ENCODE measurements around the gene C8G. TPM values are rescaled to one million over a fixed set of nuclear protein-coding genes. Genes with fewer than 3 reads are reported as not detected.

C8G gene
- total RNA-seq, 1 donor from 2014 or later, result 1.5 TPM

DNA sequence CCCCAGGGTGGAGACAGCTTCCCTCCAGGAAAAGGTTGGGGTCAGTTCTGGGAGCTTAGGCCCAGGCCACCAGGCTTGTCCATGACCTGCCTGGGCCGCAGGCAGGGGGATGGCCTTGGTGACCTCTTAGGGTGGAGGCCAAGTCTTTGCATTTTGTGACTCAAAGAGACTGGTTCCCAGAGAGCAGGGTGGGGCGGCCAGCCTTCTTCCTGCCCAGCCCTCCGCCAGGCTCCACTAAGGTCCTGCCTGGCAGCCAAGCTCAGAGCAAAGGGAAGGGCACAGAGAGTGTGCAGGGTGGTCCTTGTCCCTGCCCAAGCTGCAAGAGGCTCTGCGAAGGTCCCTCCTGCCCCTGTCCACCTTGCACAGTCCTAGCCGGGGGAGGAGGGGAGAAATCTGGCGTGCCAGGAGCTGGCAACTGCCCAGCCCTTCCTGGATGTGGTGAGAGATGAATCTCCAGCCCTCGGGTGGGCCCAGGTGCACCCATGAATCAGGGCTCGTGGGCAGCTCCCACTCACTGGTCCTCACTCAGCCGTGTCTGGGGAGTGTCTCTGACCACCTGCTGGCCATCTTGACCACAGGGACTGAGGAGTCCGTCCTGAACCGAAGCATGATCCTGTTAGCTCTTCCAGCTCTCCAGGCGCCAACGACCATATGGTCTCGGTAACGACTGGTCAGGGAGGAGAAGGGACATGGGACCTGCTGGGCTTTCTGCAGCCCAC is 29.9 kb downstream of the C8G start:
- Mint-ChIP-seq H3K27me3 (ENCODE audit: insufficient read depth) (peaks cover 9% of the 10 kb centered on the region), H3K27ac (no peak overlapping the region), H3K4me1 (ENCODE audit: low read depth) (peaks cover 6% of the 10 kb centered on the region), H3K4me3 (no peak overlapping the region), H3K9me3 (no peaks in the 10 kb centered on the region), H3K36me3 (ENCODE audit: low read depth) (no peaks in the 10 kb centered on the region)
- intact Hi-C loops (cut with micrococcal nuclease), result no loop called here
- DNase-seq (ENCODE audit: low spot score), result no peak

DNA sequence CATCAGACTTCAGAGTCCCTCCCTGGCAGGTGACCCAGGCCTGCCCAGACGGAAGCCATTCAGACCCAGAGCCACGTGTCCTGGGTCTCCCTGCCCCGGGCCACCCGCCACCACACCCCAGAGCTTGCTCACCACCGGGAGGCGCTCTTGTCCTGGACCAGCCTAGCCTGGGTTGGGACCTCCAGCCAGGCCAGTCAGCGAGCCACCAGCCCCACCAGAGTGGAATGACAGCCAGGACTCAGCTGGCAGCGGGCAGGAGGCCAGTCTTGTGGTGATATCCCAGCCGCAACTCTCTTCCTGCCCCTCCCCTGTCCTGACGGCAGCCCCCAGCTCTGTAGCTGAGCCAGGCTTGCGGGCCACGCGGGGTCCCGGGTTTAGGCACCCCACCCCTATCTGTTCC is 30.6 kb downstream of the C8G start:
- intact Hi-C loops (cut with micrococcal nuclease), result no loop called here
- no peak overlapping the region for H3K4me3 Mint-ChIP-seq

DNA sequence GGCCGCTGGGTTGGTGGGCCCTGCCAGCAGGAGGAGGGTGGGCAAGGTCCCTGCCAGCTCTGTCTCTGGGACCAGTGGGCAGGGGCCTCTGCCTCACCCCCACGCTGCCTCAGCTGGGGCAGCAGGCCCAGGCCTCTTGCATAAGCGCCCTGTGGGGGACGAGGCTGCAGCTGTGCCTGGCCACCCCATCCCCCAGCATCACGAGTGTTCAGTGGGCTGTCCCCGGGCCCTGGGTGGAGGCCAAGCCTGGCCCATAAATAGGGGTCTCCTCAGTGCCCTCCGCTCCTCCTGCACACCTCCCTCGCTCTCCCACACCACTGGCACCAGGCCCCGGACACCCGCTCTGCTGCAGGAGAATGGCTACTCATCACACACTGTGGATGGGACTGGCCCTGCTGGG is 32.2 kb downstream of the C8G start, which contains the start of gene PTGDS:
Gene PTGDS, plus strand, starts transcription at position 282 of the 400 bp plus-strand sequence. Its CDS starts 75 bp downstream, at position 357.
- Mint-ChIP-seq H3K36me3 (ENCODE audit: low read depth) (no peaks in the 10 kb centered on the region), H3K9me3 (no peaks in the 10 kb centered on the region), H3K27ac (no peak within 1 kb of the TSS), H3K4me3 (no peak within 1 kb of the TSS), H3K4me1 (ENCODE audit: low read depth) (peaks cover 6% of the 10 kb centered on the region), H3K27me3 (ENCODE audit: insufficient read depth) (peaks cover 9% of the 10 kb centered on the region)
- intact Hi-C loops (cut with micrococcal nuclease), result no loop called here
- no peak for DNase-seq (ENCODE audit: low spot score)

More for the DNA sequence above, 30.6 kb downstream of the C8G start:
- Mint-ChIP-seq H3K27me3 (ENCODE audit: insufficient read depth) (peaks cover 9% of the 10 kb centered on the region), H3K4me1 (ENCODE audit: low read depth) (peaks cover 6% of the 10 kb centered on the region), H3K9me3 (no peaks in the 10 kb centered on the region), H3K36me3 (ENCODE audit: low read depth) (no peaks in the 10 kb centered on the region), H3K27ac (no peak overlapping the region)
- DNase-seq (ENCODE audit: low spot score), result no peak

DNA sequence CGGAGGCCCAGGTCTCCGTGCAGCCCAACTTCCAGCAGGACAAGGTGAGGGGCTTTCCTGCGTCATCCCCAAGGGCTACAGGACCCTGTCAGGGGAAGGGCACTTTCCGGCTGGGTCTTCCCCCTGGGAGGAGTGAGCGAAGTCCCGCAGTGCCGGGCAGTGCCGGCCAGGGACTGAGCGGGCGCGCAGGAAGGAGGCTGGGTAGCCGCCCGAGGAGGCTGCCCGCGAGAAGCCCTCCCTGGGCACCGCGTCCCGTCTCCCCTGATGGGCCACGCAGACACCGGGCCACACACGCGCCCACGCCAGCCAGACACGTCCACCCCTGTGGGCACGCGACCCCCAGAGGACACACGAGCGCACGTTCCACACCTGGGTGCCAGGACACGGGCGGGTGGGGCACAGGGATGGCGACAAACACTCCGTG is 32.6 kb downstream of the C8G start:
- no peak overlapping the region for H3K27ac Mint-ChIP-seq
- no peak overlapping the region for H3K4me3 Mint-ChIP-seq
- H3K27me3 Mint-ChIP-seq (ENCODE audit: insufficient read depth), result peaks cover 9% of the 10 kb centered on the region
- H3K9me3 Mint-ChIP-seq, result no peaks in the 10 kb centered on the region
- intact Hi-C loops (cut with micrococcal nuclease), result loop anchor here (1.0 to 2.0 kb wide), 5 partner anchors 15 to 173 kb away; partner anchors contain the start of genes FBXW5 and PAXX
- peaks cover 6% of the 10 kb centered on the region for H3K4me1 Mint-ChIP-seq (ENCODE audit: low read depth)
- no peak for DNase-seq (ENCODE audit: low spot score)
- H3K36me3 Mint-ChIP-seq (ENCODE audit: low read depth), result no peaks in the 10 kb centered on the region

DNA sequence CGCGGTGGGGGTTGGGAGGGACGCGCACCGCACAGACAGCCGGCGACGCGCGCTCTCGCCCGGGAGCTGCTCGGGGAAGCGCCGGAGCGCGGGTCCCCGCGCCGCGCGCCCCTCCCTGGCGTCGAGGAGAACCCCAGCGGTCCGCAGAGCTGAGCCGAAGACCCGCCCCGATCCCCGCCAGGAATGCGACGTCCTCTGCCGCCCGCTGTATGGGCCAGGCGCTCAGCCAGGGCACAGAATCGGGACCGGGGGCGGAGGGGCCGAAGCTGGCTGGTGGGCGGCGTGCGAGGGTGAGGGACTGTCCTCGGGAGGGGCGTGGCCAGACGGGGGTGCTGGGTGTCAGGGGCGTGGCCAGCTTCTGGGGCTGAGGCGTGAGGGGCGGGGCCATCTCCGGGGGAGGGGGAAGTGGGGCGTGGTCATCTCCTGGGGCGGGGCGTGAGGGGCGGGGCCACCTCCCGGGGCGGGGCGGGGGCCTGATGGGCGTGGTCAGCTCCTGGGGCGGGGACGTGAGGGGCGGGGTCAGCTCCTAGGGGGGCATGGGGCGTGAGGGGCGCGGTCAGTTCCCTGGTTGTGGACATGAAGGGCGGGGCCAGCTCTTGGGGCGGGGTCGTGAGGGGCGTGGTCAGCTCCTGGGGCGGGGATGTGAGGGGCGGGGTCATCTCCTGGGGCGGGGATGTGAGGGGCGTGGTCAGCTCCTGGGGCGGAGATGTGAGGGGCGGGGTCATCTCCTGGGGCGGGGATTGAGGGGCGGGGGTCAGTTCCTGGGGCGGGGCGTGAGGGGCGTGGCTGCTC is 33.2 kb downstream of the C8G start:
- no peak overlapping the region for H3K27ac Mint-ChIP-seq

DNA sequence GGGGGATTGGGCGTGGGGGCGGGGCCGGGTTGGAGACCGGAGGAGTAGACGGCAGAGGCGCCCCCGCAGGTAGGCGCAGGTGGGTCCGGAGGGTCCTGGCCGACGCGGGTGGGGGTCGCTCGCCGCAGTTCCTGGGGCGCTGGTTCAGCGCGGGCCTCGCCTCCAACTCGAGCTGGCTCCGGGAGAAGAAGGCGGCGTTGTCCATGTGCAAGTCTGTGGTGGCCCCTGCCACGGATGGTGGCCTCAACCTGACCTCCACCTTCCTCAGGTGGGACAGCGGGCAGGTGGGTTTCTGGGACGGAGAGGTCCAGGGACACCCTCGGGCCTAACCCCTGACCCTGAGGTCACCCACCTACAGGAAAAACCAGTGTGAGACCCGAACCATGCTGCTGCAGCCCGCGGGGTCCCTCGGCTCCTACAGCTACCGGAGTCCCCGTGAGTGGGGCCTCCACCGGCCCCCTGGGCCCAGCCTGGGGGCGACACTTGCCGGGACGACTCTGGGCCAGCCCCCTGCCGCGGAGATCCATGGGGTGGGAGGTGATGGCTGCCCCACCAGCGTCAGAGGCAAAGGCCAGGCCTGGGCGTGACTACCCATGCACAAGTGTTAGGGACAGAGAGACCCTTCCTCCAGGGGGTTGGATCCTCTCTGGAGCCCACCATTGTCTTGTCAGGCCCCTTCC is 34.0 kb downstream of the C8G start:
- no peak overlapping the region for H3K27ac Mint-ChIP-seq
- no peak overlapping the region for H3K4me3 Mint-ChIP-seq
- no peaks in the 10 kb centered on the region for H3K36me3 Mint-ChIP-seq (ENCODE audit: low read depth)
- intact Hi-C loops (cut with micrococcal nuclease), result loop anchor here (1.0 to 2.0 kb wide), 5 partner anchors 13 to 172 kb away; partner anchors contain the start of genes FBXW5 and PAXX
- no peaks in the 10 kb centered on the region for H3K9me3 Mint-ChIP-seq
- peaks cover 6% of the 10 kb centered on the region for H3K4me1 Mint-ChIP-seq (ENCODE audit: low read depth)
- DNase-seq (ENCODE audit: low spot score), result no peak
- peaks cover 14% of the 10 kb centered on the region for H3K27me3 Mint-ChIP-seq (ENCODE audit: insufficient read depth)

More for the DNA sequence above, 33.2 kb downstream of the C8G start:
- Mint-ChIP-seq H3K4me1 (ENCODE audit: low read depth) (peaks cover 6% of the 10 kb centered on the region), H3K4me3 (no peak overlapping the region), H3K27me3 (ENCODE audit: insufficient read depth) (peaks cover 9% of the 10 kb centered on the region), H3K36me3 (ENCODE audit: low read depth) (no peaks in the 10 kb centered on the region), H3K9me3 (no peaks in the 10 kb centered on the region)
- DNase-seq (ENCODE audit: low spot score), result peak; percentile 69
- intact Hi-C loops (cut with micrococcal nuclease), result loop anchor here (1.0 to 2.0 kb wide), 5 partner anchors 14 to 173 kb away; partner anchors contain the start of genes FBXW5 and PAXX

DNA sequence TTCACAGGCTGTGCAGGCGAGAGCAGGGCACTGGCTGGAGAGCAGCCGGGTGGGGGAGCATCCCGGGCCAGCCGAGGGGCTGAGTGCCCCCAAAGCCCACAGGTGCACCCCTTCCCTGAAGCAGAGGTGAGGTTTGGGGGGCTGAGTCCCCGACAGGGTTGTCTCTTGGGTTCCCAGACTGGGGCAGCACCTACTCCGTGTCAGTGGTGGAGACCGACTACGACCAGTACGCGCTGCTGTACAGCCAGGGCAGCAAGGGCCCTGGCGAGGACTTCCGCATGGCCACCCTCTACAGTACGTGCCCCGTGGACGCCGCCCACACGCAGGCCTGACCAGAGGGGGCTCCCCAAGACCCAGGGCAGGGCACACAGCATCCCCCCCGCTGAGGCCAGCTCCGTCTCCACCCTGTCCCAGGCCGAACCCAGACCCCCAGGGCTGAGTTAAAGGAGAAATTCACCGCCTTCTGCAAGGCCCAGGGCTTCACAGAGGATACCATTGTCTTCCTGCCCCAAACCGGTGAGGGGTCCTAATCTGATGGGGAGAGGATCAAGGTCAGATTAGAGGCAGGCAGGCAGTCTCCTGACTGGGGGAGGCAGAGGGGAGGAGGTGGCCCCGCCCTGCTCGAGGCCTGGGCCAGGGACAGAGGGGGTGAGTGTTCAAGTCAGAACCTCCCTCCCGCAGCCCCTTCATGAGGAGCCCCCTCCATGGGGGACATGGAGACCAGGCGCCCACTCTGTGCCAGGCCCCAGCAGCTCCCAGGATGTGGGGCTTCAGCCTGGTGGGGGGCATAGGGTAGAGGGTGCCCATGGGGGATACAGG is 34.9 kb downstream of the C8G start:
- H3K9me3 Mint-ChIP-seq, result no peaks in the 10 kb centered on the region
- intact Hi-C loops (cut with micrococcal nuclease), result loop anchor here (2.0 kb wide), 1 partner anchor 171 kb away; no protein-coding TSS in a partner anchor

DNA sequence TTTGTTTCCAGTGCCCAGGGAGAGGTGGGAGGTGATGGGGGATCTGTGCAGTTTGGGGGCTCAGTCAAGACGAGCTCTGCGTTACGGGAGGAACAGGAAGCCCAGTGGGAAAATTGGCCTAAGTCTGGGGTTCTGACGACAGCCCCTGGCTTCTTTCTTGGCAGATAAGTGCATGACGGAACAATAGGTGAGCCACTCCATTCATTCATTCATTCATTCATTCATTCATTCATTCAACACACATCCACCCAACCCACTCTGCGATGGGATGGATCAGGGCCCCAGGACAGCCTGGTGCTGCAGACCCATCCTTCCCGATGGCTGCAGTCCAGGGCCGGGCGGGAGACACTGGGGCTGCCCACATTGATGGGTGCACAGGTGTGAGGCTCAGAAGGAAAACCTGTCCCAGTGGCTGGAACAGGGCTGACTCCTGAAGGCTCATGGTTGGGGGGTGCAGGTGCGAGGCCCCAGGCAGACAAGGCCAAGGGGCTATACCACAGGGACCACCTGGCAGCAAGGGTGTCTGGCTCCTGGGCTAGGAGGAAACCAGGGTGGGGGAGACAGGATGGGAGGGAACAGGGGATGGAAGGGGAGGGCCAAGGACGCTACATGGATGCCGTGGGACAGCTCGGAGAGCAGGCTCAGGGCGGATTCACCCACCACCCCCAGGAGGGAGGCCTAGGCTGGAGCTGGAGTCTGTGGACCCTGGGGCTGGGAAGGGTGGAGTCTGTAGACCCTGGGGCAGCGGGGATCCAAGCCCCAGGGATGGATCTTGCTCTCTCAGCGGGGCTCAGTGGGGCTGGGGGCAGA is 35.8 kb downstream of the C8G start:
- Mint-ChIP-seq H3K27ac (no peak overlapping the region), H3K4me1 (ENCODE audit: low read depth) (no peaks in the 10 kb centered on the region), H3K27me3 (ENCODE audit: insufficient read depth) (peaks cover 12% of the 10 kb centered on the region), H3K4me3 (no peak overlapping the region), H3K36me3 (ENCODE audit: low read depth) (no peaks in the 10 kb centered on the region), H3K9me3 (no peaks in the 10 kb centered on the region)
- intact Hi-C loops (cut with micrococcal nuclease), result no loop called here
- DNase-seq (ENCODE audit: low spot score), result no peak

More for the DNA sequence above, 34.9 kb downstream of the C8G start:
- no peaks in the 10 kb centered on the region for H3K36me3 Mint-ChIP-seq (ENCODE audit: low read depth)
- no peak overlapping the region for H3K4me3 Mint-ChIP-seq
- H3K27me3 Mint-ChIP-seq (ENCODE audit: insufficient read depth), result peaks cover 17% of the 10 kb centered on the region
- no peak for DNase-seq (ENCODE audit: low spot score)
- H3K4me1 Mint-ChIP-seq (ENCODE audit: low read depth), result peaks cover 6% of the 10 kb centered on the region
- no peak overlapping the region for H3K27ac Mint-ChIP-seq

DNA sequence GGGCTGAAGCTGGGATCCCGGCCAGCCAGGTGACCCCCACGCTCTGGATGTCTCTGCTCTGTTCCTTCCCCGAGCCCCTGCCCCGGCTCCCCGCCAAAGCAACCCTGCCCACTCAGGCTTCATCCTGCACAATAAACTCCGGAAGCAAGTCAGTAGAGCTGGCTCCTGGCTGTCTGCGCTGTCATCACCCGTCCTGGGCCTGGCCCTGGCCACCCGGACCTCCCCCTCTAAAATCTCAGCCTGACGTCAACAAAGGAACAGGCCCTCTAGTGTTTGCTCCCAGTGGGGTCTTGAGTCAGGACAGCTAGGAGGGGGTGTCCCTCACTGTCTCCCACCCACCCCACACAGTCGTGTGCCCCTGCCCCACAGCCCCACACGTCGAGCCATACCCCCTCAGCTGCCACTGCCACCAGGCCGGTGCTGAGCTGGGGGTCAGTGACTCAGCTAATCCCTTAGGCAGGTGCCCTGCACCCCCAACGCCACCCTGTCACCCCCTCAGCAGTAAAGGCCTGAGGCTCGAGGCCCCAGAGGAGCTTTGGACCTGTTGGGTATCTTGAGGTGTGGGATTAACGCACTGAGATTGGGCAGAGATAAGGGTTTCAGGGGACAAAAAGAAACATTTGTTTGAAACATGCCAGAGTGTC is 36.7 kb downstream of the C8G start:
- no peaks in the 10 kb centered on the region for H3K9me3 Mint-ChIP-seq
- intact Hi-C loops (cut with micrococcal nuclease), result no loop called here
- no peaks in the 10 kb centered on the region for H3K4me1 Mint-ChIP-seq (ENCODE audit: low read depth)
- no peak for DNase-seq (ENCODE audit: low spot score)
- peaks cover 16% of the 10 kb centered on the region for H3K27me3 Mint-ChIP-seq (ENCODE audit: insufficient read depth)
- H3K4me3 Mint-ChIP-seq, result no peak overlapping the region
- no peak overlapping the region for H3K27ac Mint-ChIP-seq
- no peaks in the 10 kb centered on the region for H3K36me3 Mint-ChIP-seq (ENCODE audit: low read depth)

DNA sequence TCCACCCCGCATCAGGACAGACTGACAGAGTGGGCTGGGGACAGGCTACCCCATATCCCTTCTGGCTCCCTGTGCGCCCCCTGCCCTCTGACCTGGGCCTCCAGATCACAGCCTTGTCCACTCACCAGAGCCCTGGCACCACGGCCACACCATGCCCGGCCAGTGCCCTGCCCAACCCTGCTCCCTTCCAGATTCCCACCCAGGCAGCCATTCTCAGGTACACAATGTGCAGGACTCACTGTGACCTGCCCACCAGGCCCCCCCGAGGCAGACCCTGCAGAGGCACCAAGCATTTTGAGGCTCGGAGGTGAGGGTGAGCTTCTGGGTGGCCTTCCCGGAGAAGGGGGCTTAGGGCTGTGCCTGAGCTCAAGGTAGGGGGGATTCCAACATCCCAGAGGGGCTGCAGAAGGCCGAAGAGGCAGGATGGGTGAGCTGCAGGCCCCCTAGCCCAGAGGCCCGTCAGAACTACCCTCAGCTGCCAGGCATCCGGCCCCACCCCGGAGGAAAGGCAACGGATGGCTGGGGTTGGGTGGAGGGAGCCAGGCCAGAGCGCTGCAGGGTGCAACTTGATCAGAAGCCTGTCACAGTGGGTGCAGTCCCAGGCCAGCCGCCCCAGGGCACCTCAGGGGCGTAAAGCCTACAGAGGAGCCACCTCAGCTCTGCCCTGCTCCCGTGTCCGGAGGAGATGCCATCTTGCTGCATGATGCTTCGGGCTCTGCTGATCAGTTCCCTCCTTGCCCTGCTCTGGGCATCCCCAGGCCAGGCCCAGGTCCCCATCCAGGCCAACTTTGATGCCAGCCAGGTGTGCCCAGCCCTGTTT is 37.4 kb downstream of the C8G start, which contains the start of gene LCNL1:
Gene LCNL1, plus strand, starts transcription at position 762 of the 820 bp plus-strand sequence. CDS start 594 bp downstream, outside the sequence.
- intact Hi-C loops (cut with micrococcal nuclease), result no loop called here
- H3K9me3 Mint-ChIP-seq, result no peaks in the 10 kb centered on the region

More for the DNA sequence above, 37.4 kb downstream of the C8G start, which contains the start of gene LCNL1:
- DNase-seq (ENCODE audit: low spot score), result no peak
- H3K27ac Mint-ChIP-seq, result no peak within 1 kb of the TSS
- H3K4me1 Mint-ChIP-seq (ENCODE audit: low read depth), result no peaks in the 10 kb centered on the region
- no peak within 1 kb of the TSS for H3K4me3 Mint-ChIP-seq
- H3K36me3 Mint-ChIP-seq (ENCODE audit: low read depth), result no peaks in the 10 kb centered on the region
- peaks cover 20% of the 10 kb centered on the region for H3K27me3 Mint-ChIP-seq (ENCODE audit: insufficient read depth)

All from activated T-helper 1 cell treated with anti-CD3 and anti-CD28 coated beads, Interleukin-12 subunit alpha, Interleukin-12 subunit beta, Interleukin-2, Interleukin-4 antibody, amounts not matched to agents 30 ng/mL and 10 ng/mL and 1 ng/mL, durations not matched to agents 14 hours and 24 hours and 36 hours (primary cell).